Activated CD4-positive, alpha-beta memory T cell treated with anti-CD3 and anti-CD28 coated beads for 36 hours (primary cell): ENCODE results near the gene TMIGD2. TPM values are rescaled to one million over a fixed set of nuclear protein-coding genes. Genes with fewer than 3 reads are reported as not detected.

Experiments used
- CTCF ChIA-PET: fragments of 350-600 bp; sonication (Branson Sonifier 250); formaldehyde crosslinking; loops from one replicate; lab custom pipeline; 2021; ENCODE audit warnings: antibody characterized with exemption, inconsistent platforms; lab: Charles Lee
- POLR2A ChIA-PET: fragments of 350-600 bp; sonication (Branson Sonifier 250); formaldehyde crosslinking; loops from one replicate; lab custom pipeline; 2021; ENCODE audit warnings: antibody characterized with exemption; lab: Charles Lee
- DNase-seq: peaks from one replicate; pipeline ENCODE4 v3.0.0-alpha.2; 2020
- H3K27ac Mint-ChIP-seq: one replicate; pipeline ENCODE4 v1.8.0; 2021; ENCODE audit warnings: mixed read lengths
- H3K27me3 Mint-ChIP-seq: one replicate; pipeline ENCODE4 v1.8.0; 2021; ENCODE audit warnings: mixed read lengths
- H3K36me3 Mint-ChIP-seq: one replicate; pipeline ENCODE4 v1.8.0; 2021; ENCODE audit warnings: mixed read lengths
- H3K4me1 Mint-ChIP-seq: one replicate; pipeline ENCODE4 v1.8.0; 2021; ENCODE audit warnings: low read depth, mixed read lengths
- H3K4me3 Mint-ChIP-seq: one replicate; pipeline ENCODE4 v1.8.0; 2021; ENCODE audit warnings: mild to moderate bottlenecking, mixed read lengths
- H3K9me3 Mint-ChIP-seq: one replicate; pipeline ENCODE4 v1.8.0; 2021; ENCODE audit warnings: mixed read lengths
- intact Hi-C: fragments of 100-400 bp; cut with micrococcal nuclease; formaldehyde crosslinking; loops from one replicate; pipeline ENCODE4 v1.15.1; 2023
- total RNA-seq, 2 experiments: library from RNA; stranded (reverse); gene quantifications; one replicate each; pipeline ENCODE4 v1.2.3, GENCODE V29; 2021

The TMIGD2 gene
- total RNA-seq, 2 experiments from 2014 or later: 2.4 to 2.6 TPM

DNA sequence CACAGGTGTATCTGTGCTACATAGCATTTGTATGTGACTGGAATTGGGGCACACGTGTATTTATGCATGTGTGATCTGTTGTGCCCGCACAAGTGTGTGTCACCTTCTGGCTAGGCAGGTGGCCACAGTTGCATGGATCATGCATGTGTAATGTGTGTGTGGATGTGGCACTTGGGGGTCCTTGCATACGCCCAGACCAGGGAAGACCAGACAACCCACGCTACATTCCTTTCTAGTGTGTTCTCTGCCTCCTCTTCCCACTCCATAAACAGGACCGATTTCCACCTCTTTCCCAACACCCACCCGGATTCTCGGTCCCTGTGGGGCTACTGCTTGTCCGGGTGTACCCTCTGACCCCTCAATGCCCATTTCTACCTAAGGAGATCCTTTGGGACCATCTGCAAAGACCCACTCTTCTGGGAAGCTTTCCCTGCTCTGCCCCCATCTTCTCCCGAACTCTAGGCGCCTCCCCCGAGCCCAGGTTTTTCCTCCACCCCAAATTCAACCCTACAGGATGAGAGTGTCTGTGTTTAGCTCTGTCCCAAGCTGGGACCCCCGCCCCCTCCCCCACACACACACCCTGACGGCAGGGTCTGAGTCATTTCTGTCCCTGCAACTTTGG, 24.1 kb upstream of the TMIGD2 start:
- ChIA-PET POLR2A (no interaction called here), CTCF (no interaction called here)
- no peak for DNase-seq
- H3K27ac Mint-ChIP-seq: no peak overlapping the region
- H3K4me1 Mint-ChIP-seq: peaks cover 26% of the 10 kb centered on the region
- intact Hi-C loops: no loop called here
- no peak overlapping the region for H3K4me3 Mint-ChIP-seq
- H3K36me3 Mint-ChIP-seq: peaks cover 4% of the 10 kb centered on the region
- H3K27me3 Mint-ChIP-seq: peaks cover 3% of the 10 kb centered on the region
- H3K9me3 Mint-ChIP-seq: no peaks in the 10 kb centered on the region

DNA sequence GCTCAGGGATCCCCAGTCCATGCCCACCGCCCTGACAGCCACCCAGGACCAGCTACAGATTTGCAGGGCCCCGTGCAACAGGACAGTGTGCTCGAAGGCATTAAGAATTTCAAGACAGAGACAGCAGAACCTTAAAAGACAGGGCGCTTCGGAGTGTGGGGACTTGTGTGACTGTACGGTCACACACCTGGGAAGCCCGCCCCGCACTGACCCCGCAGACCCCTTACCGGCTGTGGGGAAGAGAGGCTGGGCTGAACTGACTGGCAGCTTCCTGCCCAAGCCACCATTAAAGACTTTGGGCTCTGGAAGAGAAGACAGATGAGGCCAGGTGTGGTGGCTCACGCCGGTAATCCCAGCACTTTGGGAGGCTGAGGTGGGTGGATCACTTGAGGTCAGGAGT, 22.0 kb upstream of the TMIGD2 start:
- CTCF ChIA-PET: interaction anchor here (1.3 to 1.4 kb wide), 2 partner anchors 28 to 57 kb away, joined by 4 to 5 read pairs; no protein-coding TSS in a partner anchor
- no peak for DNase-seq
- Mint-ChIP-seq H3K36me3 (peaks cover 4% of the 10 kb centered on the region), H3K4me3 (no peak overlapping the region), H3K27me3 (peaks cover 3% of the 10 kb centered on the region), H3K9me3 (peaks cover 13% of the 10 kb centered on the region), H3K27ac (no peak overlapping the region), H3K4me1 (peaks cover 23% of the 10 kb centered on the region)
- intact Hi-C loops: no loop called here
- POLR2A ChIA-PET: interaction anchor here (0.6 kb wide), 1 partner anchor 36 kb away, joined by 3 read pairs; no protein-coding TSS in a partner anchor

DNA sequence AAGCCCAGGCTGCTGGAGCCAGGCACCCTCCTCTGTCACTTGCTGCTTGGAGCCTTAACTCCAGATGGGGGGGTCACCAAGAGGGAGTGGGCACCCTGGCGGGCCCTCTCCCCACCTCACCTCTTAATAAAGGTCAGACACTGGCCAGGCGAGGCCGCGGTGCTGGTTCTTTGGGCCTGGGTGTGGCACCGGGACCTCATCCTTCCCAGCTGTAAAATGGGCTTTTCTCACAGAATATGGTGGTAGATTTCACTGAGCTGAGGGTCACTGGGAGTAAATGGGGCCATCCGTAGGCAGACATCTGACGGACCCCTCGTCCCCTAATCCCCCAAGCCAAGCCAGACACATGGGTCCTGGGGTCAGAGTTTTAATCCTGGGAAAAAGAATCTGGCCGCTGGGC, 21.5 kb upstream of the TMIGD2 start:
- CTCF ChIA-PET: interaction anchor here (1.3 kb wide), 1 partner anchor 29 kb away, joined by 4 read pairs; no protein-coding TSS in a partner anchor
- H3K27ac Mint-ChIP-seq: no peak overlapping the region
- H3K4me1 Mint-ChIP-seq: peaks cover 23% of the 10 kb centered on the region
- H3K36me3 Mint-ChIP-seq: peaks cover 4% of the 10 kb centered on the region
- POLR2A ChIA-PET: interaction anchor here (0.6 kb wide), 1 partner anchor 36 kb away, joined by 3 read pairs; no protein-coding TSS in a partner anchor
- H3K4me3 Mint-ChIP-seq: no peak overlapping the region
- peaks cover 3% of the 10 kb centered on the region for H3K27me3 Mint-ChIP-seq
- intact Hi-C loops: no loop called here
- no peak for DNase-seq
- H3K9me3 Mint-ChIP-seq: peaks cover 13% of the 10 kb centered on the region

DNA sequence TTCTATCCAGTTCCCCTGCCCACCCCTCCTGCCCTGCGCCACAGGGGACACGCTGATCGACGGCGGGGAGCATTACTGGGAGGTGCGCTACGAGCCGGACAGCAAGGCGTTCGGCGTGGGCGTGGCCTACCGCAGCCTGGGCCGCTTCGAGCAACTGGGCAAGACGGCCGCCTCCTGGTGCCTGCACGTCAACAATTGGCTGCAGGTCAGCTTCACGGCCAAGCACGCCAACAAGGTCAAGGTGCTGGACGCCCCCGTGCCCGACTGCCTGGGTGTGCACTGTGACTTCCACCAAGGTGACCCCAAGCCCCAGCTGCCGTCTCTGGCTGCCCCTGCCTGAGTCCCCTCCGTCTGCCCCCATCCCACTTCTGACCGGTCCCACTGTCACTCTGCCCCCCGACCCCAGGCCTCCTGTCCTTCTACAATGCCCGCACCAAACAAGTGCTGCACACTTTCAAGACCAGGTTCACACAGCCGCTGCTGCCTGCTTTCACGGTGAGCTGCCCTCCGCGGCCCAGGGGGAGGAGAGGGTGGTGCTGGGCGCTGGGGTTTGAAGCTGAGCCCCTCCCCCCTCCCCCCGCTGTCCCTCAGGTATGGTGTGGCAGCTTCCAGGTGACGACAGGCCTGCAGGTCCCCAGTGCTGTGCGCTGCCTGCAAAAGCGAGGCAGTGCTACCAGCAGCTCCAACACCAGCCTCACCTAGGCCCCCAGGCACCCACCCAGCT, 20.9 kb upstream of the TMIGD2 start:
- Mint-ChIP-seq H3K27ac (no peak overlapping the region), H3K36me3 (no peaks in the 10 kb centered on the region), H3K27me3 (peaks cover 3% of the 10 kb centered on the region), H3K4me3 (no peak overlapping the region), H3K9me3 (peaks cover 13% of the 10 kb centered on the region), H3K4me1 (peaks cover 17% of the 10 kb centered on the region)
- POLR2A ChIA-PET: interaction anchor here (0.9 kb wide), 1 partner anchor 20 kb away, joined by 4 read pairs; no protein-coding TSS in a partner anchor
- intact Hi-C loops: no loop called here
- DNase-seq: no peak
- CTCF ChIA-PET: interaction anchor here (1.1 to 4.4 kb wide), 3 partner anchors 29 to 88 kb away, joined by 3 to 24 read pairs (median 4); no protein-coding TSS in a partner anchor

DNA sequence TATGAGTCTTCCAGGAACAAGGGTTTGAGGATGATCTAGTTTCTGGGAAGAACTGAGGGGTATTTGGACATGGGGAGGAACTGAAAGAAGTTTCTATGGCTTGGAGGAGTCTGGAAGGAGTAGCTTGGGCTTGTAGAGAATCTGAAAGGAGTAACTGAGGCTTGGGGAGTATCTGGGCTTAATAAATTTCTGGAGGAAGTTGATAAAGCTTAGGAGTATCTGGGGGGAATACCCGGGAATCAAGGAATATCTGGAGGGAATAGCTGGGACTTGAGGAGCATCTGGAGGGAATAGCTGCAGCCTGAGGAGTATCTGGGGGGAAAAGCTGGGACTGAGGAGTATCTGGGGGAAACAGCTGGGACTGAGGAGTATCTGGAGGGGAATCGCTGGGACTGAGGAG, 18.2 kb upstream of the TMIGD2 start:
- no peak overlapping the region for H3K4me3 Mint-ChIP-seq

DNA sequence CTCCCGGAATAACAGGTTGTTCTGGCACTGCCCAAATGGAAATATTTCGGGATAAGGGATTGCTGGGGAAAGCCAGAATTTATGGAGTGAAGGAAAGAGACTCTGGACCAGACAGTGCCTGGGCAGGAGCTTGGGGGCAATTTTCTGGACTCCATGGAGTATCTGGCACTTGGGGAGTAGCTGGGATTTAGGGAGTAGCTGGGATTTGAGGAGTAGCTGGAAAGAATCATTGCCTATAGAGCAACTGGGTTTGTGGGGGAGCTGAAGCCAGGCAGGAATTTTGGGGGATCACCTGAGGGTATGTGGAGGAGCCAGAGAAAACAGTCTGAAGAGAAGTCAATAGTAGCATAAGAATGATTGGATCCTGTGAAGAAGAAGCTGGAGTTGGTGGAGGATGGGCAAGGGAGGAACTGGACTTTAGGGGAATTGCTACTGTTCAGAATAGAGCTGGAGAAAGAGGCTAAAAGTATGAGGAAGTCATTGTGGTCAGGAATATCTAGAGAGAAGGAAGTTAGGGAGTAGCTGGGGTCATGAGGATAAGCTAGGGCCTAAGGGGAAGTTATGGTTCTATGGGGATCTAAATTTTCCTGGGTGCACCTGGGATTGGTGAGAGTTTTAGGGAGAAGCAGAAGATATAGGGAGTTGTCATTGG, 17.0 kb upstream of the TMIGD2 start:
- peaks cover 13% of the 10 kb centered on the region for H3K9me3 Mint-ChIP-seq
- no peak overlapping the region for H3K4me3 Mint-ChIP-seq
- ChIA-PET POLR2A (no interaction called here), CTCF (interaction anchor here (2.0 to 4.4 kb wide), 2 partner anchors 33 to 52 kb away, joined by 5 to 24 read pairs; no protein-coding TSS in a partner anchor)
- no peak overlapping the region for H3K27ac Mint-ChIP-seq
- no peaks in the 10 kb centered on the region for H3K36me3 Mint-ChIP-seq
- no peaks in the 10 kb centered on the region for H3K4me1 Mint-ChIP-seq
- H3K27me3 Mint-ChIP-seq: no peaks in the 10 kb centered on the region
- intact Hi-C loops: no loop called here
- DNase-seq: no peak

More for the DNA sequence above, 18.2 kb upstream of the TMIGD2 start:
- intact Hi-C loops: no loop called here
- CTCF ChIA-PET: interaction anchor here (0.7 to 4.4 kb wide), 5 partner anchors 32 to 1096 kb away, joined by 3 to 24 read pairs (median 4); no protein-coding TSS in a partner anchor
- no peaks in the 10 kb centered on the region for H3K4me1 Mint-ChIP-seq
- H3K27me3 Mint-ChIP-seq: no peaks in the 10 kb centered on the region
- H3K9me3 Mint-ChIP-seq: peaks cover 13% of the 10 kb centered on the region
- no peak for DNase-seq
- H3K36me3 Mint-ChIP-seq: no peaks in the 10 kb centered on the region
- H3K27ac Mint-ChIP-seq: no peak overlapping the region
- POLR2A ChIA-PET: interaction anchor here (0.6 kb wide), 1 partner anchor 108 kb away, joined by 4 read pairs; no protein-coding TSS in a partner anchor

DNA sequence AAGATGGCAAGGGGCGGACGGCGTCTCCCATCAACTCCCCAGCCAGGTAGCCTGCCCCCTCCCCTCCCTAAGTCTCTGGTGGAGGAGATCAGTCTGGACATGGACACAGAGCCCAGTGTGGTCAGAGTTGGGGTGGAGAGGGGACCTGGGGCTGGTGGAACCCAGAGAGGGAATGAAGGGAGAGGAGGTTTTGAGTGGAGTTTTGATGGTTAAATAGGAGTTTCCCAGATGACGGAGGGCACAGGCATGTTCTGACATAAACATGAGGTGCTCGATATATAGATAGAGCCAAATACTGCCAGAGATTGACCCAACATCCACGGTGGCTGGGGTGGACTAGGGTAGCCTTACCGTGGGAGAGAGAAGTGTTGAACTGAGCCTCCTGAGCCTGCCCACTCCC, 16.3 kb upstream of the TMIGD2 start:
- intact Hi-C loops: no loop called here
- Mint-ChIP-seq H3K4me1 (no peaks in the 10 kb centered on the region), H3K9me3 (peaks cover 13% of the 10 kb centered on the region), H3K27me3 (no peaks in the 10 kb centered on the region), H3K36me3 (no peaks in the 10 kb centered on the region), H3K4me3 (no peak overlapping the region), H3K27ac (no peak overlapping the region)
- ChIA-PET POLR2A (no interaction called here), CTCF (interaction anchor here (2.0 kb wide), 1 partner anchor 34 kb away, joined by 5 read pairs; no protein-coding TSS in a partner anchor)
- DNase-seq: no peak

DNA sequence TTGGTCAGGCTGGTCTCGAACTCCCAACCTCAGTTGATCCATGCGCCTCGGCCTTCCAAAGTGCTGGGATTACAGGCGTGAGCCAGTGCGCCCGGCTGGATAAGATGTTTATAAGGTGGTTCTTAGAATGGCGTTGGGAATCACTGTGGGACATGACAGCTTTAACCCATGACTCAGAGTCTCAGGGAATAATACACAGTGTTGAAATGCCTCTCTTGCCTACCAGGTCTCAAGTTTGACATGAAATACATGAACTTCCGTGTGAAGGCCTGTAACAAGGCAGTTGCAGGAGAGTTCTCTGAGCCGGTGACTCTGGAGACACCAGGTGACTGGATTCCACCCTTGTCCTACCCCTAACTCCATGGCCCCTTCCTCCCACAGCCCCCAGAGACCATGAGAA, 14.8 kb upstream of the TMIGD2 start:
- H3K27me3 Mint-ChIP-seq: no peaks in the 10 kb centered on the region
- CTCF ChIA-PET: no interaction called here
- intact Hi-C loops: no loop called here
- H3K9me3 Mint-ChIP-seq: peaks cover 13% of the 10 kb centered on the region
- no peak overlapping the region for H3K4me3 Mint-ChIP-seq
- H3K36me3 Mint-ChIP-seq: no peaks in the 10 kb centered on the region
- POLR2A ChIA-PET: no interaction called here
- no peak overlapping the region for H3K27ac Mint-ChIP-seq
- no peaks in the 10 kb centered on the region for H3K4me1 Mint-ChIP-seq
- no peak for DNase-seq

DNA sequence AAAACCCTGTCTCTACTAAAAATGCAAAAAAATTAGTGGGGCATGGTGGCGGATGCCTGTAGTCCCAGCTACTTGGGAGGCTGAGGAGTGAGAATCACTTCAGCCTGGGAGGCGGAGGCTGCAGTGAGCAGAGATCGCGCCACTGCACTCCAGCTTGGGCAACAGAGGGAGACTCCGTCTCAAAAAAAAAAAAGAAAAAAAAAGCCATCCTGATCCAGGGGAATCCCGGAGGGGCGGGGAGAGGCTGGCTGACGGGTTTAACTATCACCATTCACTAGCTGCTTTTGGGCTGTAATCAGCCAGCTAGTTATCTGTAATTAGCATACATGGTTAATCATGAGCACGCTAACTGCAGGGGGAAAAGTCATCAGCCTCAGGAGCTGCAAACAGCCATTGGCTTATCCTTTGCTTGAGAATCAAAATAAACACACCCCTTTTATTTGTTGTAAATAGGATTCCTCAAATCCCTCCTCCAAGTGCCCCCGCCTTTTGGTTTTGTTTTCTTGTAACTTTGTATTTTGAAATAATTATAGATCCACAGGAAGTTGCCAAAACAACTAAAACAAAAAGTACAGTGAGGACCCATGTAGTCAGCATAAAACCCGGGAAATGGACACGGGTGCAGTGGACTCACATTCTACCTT, 11.8 kb upstream of the TMIGD2 start:
- Mint-ChIP-seq H3K27ac (no peak overlapping the region), H3K4me1 (no peaks in the 10 kb centered on the region), H3K9me3 (no peaks in the 10 kb centered on the region), H3K27me3 (no peaks in the 10 kb centered on the region), H3K36me3 (no peaks in the 10 kb centered on the region), H3K4me3 (no peak overlapping the region)
- intact Hi-C loops: no loop called here
- no peak for DNase-seq
- ChIA-PET POLR2A (no interaction called here), CTCF (interaction anchor here (1.0 to 1.7 kb wide), 2 partner anchors 29 to 39 kb away, joined by 4 to 5 read pairs; partner anchors contain the start of gene MPND)

DNA sequence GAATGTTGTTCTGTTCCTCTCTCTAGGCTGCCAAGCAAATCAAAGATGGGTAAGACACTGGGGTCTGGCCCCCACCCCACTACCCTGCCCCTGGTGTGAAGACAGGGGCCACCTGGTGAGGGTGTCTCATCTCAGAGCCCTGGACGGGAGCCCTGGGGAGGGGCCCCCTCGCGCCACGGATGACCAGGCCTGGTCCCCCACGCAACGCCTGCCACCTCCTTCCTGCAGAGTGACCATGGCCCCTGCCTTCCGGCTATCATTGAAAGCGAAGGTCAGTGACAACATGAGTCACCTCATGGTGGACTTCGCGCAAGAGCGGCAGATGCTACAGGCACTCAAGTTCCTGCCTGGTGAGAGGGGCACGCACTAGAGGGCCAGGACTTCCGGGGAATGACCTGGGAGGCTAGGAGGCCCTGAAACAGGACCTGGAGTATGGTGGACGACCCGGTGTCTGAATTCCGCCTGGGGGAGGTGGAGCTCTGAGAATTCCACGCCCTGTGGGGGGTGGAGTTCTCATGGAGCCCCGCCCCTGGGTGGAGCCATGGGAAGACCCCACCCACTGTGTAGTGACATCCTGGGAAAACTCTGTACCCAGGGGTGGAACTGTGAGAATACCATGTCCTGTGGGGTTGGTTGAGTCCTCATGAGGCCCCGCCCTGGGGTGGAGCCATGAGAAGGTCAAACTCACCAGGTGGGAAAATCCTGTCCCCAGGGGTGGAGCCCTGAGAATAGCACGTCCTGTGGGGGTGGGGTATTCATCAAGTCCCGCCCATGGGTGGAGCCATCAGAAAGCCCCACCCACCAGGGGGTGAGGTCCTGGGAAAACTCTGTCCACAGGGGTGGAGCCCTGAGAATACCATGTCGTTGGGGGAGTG, 8.3 kb upstream of the TMIGD2 start:
- Mint-ChIP-seq H3K27me3 (no peaks in the 10 kb centered on the region), H3K9me3 (no peaks in the 10 kb centered on the region), H3K27ac (no peak overlapping the region), H3K4me1 (peaks cover under 1% of the 10 kb centered on the region), H3K4me3 (no peak overlapping the region), H3K36me3 (no peaks in the 10 kb centered on the region)
- intact Hi-C loops: no loop called here
- CTCF ChIA-PET: no interaction called here
- POLR2A ChIA-PET: no interaction called here
- peak; percentile 21 for DNase-seq

DNA sequence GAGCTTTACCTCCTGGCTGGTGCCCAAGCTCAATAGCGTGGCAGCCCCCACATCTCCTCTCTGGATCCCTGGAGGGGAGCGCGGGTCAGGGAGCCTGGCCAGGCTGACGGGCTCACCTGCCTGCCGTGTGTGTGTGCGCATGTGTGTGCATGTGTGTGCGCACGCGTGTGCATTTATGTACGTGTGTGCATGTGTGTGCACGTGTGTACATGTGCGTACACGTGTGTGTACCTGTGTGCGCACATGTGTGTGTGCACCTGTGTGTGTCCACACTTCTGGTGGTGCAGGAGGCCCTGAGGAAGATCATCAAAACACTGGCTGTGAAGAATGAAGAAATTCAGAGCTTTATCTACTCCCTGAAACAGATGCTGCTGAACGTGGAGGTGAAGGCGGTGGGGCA, 3.5 kb upstream of the TMIGD2 start:
- no peak overlapping the region for H3K27ac Mint-ChIP-seq
- intact Hi-C loops: no loop called here
- ChIA-PET CTCF (no interaction called here), POLR2A (no interaction called here)
- no peaks in the 10 kb centered on the region for H3K9me3 Mint-ChIP-seq
- H3K4me3 Mint-ChIP-seq: peak overlapping the region; percentile 50
- DNase-seq: no peak
- H3K36me3 Mint-ChIP-seq: no peaks in the 10 kb centered on the region
- H3K4me1 Mint-ChIP-seq: peaks cover 28% of the 10 kb centered on the region
- no peaks in the 10 kb centered on the region for H3K27me3 Mint-ChIP-seq
